GM23338 (cell line): Measurements from ENCODE around the gene SUPT6H. TPM values are rescaled to one million over a fixed set of nuclear protein-coding genes. Genes with fewer than 3 reads are reported as not detected.

Experiments
- ATAC-seq: fragments of 200-7000 bp; cut with Tn5 transposase; 3 replicates; pipeline ENCODE4 v1.9.1; 2020
- DNase-seq: peaks from one replicate; pipeline ENCODE4 v3.0.0-alpha.2; 2015; ENCODE audit warnings: low spot score
- H2AFZ ChIP-seq: fragments of 200-600 bp; sonication (generic); 2 replicates; pipeline ENCODE4 v1.8.0; 2016; ENCODE audit warnings: antibody characterized with exemption, mild to moderate bottlenecking, moderate library complexity
- H3F3A ChIP-seq: fragments of 200-600 bp; sonication (generic); replicated peaks from 2 replicates; pipeline ENCODE4 v1.8.0; 2017; ENCODE audit warnings: antibody characterized with exemption, mixed run types, low read depth
- H3K27ac ChIP-seq: fragments of 200-600 bp; sonication (generic); 2 replicates; pipeline ENCODE4 v1.6.1; 2016; ENCODE audit warnings: low read depth
- H3K27me3 ChIP-seq: fragments of 200-600 bp; sonication (generic); 2 replicates; pipeline ENCODE4 v1.8.0; 2016; ENCODE audit warnings: mild to moderate bottlenecking, mixed run types, moderate library complexity; ENCODE audit not compliant: insufficient read depth
- H3K36me3 ChIP-seq: fragments of 200-600 bp; sonication (generic); 2 replicates; pipeline ENCODE4 v1.8.0; 2016; ENCODE audit warnings: mild to moderate bottlenecking; ENCODE audit not compliant: insufficient read depth
- H3K4me1 ChIP-seq: fragments of 200-600 bp; sonication (generic); 2 replicates; pipeline ENCODE4 v1.8.0; 2016; ENCODE audit warnings: mild to moderate bottlenecking, moderate library complexity; ENCODE audit not compliant: insufficient read depth
- H3K4me2 ChIP-seq: fragments of 200-600 bp; sonication (generic); 2 replicates; pipeline ENCODE4 v1.7.1; 2017; ENCODE audit warnings: mixed run types
- H3K4me3 ChIP-seq: fragments of 200-600 bp; sonication (generic); 2 replicates; pipeline ENCODE4 v1.6.1; 2016; ENCODE audit warnings: mixed run types
- H3K79me2 ChIP-seq: fragments of 200-600 bp; sonication (generic); replicated peaks from 2 replicates; pipeline ENCODE4 v1.8.0; 2017; ENCODE audit warnings: mild to moderate bottlenecking; ENCODE audit not compliant: insufficient read depth
- H3K9me2 ChIP-seq: fragments of 200-600 bp; sonication (generic); 2 replicates; pipeline ENCODE4 v1.8.0; 2017; ENCODE audit not compliant: insufficient read depth
- H4K20me1 ChIP-seq: fragments of 200-600 bp; sonication (generic); replicated peaks from 2 replicates; pipeline ENCODE4 v1.8.0; 2017; ENCODE audit warnings: mild to moderate bottlenecking; ENCODE audit not compliant: insufficient read depth
- H3K27ac Mint-ChIP-seq: 2 replicates; pipeline ENCODE4 v1.8.0; 2020; ENCODE audit warnings: inconsistent platforms, mild to moderate bottlenecking, moderate library complexity, mixed read lengths
- H3K27me3 Mint-ChIP-seq: 3 replicates; pipeline ENCODE4 v1.8.0; 2022; ENCODE audit warnings: low read depth, mild to moderate bottlenecking, moderate library complexity, mixed read lengths, inconsistent platforms; ENCODE audit not compliant: insufficient read depth, poor library complexity
- H3K36me3 Mint-ChIP-seq: 3 replicates; pipeline ENCODE4 v1.8.0; 2021; ENCODE audit warnings: low read depth, mild to moderate bottlenecking, inconsistent platforms, moderate library complexity, mixed read lengths
- H3K4me1 Mint-ChIP-seq: 3 replicates; pipeline ENCODE4 v1.8.0; 2020; ENCODE audit warnings: mild to moderate bottlenecking, inconsistent platforms, mixed read lengths
- H3K4me3 Mint-ChIP-seq: 3 replicates; pipeline ENCODE4 v1.8.0; 2021; ENCODE audit warnings: moderate library complexity, mild to moderate bottlenecking, inconsistent platforms, mixed read lengths
- H3K9me3 Mint-ChIP-seq: 3 replicates; pipeline ENCODE4 v1.8.0; 2020; ENCODE audit warnings: moderate library complexity, mild to moderate bottlenecking, inconsistent platforms, mixed read lengths
- CREB1 ChIP-seq: fragments of 250-450 bp; sonication (Bioruptor Pico); IDR thresholded peaks from 2 replicates; pipeline ENCODE4 v1.5.0; 2020; ENCODE audit warnings: low read depth, mild to moderate bottlenecking, moderate library complexity
- EZH2 ChIP-seq: fragments of 200-600 bp; sonication (generic); IDR thresholded peaks from one replicate; pipeline ENCODE4 v1.8.0; 2017; ENCODE audit warnings: antibody characterized with exemption, mild to moderate bottlenecking, low read depth; ENCODE audit not compliant: unreplicated experiment
- EZH2phosphoT487 ChIP-seq: fragments of 200-600 bp; sonication (generic); IDR thresholded peaks from one replicate; pipeline ENCODE4 v1.8.1; 2018; ENCODE audit warnings: antibody characterized with exemption; ENCODE audit not compliant: unreplicated experiment
- JUNB ChIP-seq: IDR thresholded peaks from one replicate; pipeline ENCODE4 v1.6.1; 2016; ENCODE audit warnings: antibody characterized with exemption; ENCODE audit not compliant: unreplicated experiment
- POLR2AphosphoS5 ChIP-seq: IDR thresholded peaks from 2 replicates; pipeline ENCODE4 v1.6.1; 2016; ENCODE audit warnings: antibody characterized with exemption, low read depth
- ZNF114 ChIP-seq: fragments of 250-450 bp; sonication (Bioruptor Pico); IDR thresholded peaks from 2 replicates; pipeline ENCODE4 v1.5.0; 2020; ENCODE audit warnings: mild to moderate bottlenecking, moderate library complexity
- polyA plus RNA-seq: library from polyadenylated mRNA; unstranded; fragments of >200 nt; fragmentation: Nextera tagmentation; extraction: Ambion mirVana; gene quantifications from 2 replicates; pipeline ENCODE4 v1.2.1, GENCODE V29; 2016
- total RNA-seq: library from RNA; depleted of rRNA; stranded (reverse); fragments of >200 nt; shearing (Covaris generic); gene quantifications from 2 replicates; pipeline ENCODE4 v1.2.3, GENCODE V29; 2014
- TF ChIP-seq, protein P1 (sequence below), 2 experiments: fragments of 200-600 bp in 1 of 2; sonication (generic) in 1 of 2; conservative IDR thresholded peaks; 2 replicates each; pipeline versions ENCODE4 v1.5.1 to v1.6.1; 2016 to 2017; ENCODE audit warnings: antibody characterized with exemption in 2 of 2, low read depth in 2 of 2, mild to moderate bottlenecking in 2 of 2, moderate library complexity in 1 of 2
- TF ChIP-seq, protein P2 (sequence below): IDR thresholded peaks from 2 replicates; pipeline ENCODE4 v1.6.1; 2016; ENCODE audit warnings: antibody characterized with exemption
- TF ChIP-seq, protein P3 (sequence below): IDR thresholded peaks from one replicate; pipeline ENCODE4 v1.6.1; 2018; ENCODE audit warnings: antibody characterized with exemption; ENCODE audit not compliant: unreplicated experiment
- TF ChIP-seq, protein P4 (sequence below): fragments of 250-450 bp; sonication (Bioruptor Pico); IDR thresholded peaks from 2 replicates; pipeline ENCODE4 v1.5.0; 2020; ENCODE audit warnings: mild to moderate bottlenecking, moderate library complexity

SUPT6H gene
- total and polyA plus RNA-seq, 2 experiments from 2014 or later = 17.8 to 70.7 TPM

DNA sequence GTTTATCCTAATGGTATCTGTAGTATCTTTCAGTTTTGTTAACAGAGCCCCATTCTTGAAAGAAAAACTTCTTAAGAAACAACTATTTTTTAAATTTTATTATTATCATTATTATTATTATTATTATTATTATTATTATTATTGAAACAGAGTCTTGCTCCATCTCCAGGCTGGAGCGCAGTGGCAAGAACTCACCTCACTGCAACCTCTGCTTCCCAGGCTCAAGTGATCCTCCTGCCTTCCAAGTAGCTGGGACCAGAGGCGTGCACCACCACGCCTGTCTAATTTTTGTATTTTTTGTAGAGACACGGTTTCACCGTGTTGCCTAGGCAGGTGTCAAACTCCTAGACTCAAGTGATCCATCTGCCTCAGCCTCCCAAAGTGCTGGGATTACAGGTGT, 23.4 kb downstream of the SUPT6H start (continued):
- TF ChIP-seq, protein P1, sequence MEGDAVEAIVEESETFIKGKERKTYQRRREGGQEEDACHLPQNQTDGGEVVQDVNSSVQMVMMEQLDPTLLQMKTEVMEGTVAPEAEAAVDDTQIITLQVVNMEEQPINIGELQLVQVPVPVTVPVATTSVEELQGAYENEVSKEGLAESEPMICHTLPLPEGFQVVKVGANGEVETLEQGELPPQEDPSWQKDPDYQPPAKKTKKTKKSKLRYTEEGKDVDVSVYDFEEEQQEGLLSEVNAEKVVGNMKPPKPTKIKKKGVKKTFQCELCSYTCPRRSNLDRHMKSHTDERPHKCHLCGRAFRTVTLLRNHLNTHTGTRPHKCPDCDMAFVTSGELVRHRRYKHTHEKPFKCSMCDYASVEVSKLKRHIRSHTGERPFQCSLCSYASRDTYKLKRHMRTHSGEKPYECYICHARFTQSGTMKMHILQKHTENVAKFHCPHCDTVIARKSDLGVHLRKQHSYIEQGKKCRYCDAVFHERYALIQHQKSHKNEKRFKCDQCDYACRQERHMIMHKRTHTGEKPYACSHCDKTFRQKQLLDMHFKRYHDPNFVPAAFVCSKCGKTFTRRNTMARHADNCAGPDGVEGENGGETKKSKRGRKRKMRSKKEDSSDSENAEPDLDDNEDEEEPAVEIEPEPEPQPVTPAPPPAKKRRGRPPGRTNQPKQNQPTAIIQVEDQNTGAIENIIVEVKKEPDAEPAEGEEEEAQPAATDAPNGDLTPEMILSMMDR (conservative IDR thresholded peaks at IDR 0.05; ENCODE audit: low read depth in 2 of 2) = no peak

DNA sequence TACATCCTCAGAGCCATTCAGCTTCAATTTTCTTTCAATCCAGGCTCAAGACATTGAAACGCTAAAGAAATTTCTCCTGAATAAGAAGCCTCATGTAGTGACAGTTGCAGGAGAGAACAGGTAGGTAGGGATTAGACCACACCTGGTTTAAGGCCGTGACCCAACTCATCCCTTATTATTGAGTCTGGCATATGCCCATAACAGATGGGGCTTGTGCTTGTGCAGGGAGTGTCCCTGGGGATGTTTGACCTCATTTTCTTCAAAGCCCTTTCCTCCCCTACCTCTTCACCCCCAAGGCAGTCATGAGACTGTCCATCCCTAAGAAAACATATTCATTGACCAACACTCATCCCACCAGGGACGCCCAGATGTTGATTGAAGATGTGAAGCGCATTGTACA, 24.3 kb downstream of the SUPT6H start:
- no peak overlapping the region for H3K4me3 Mint-ChIP-seq
- Histone ChIP-seq H3F3A (0 out of 2 replicates have a peak, but pooled peaks cover 9% of the 10 kb centered on the region), H3K9me2 (no peaks in the 10 kb centered on the region), H3K27me3 (no peaks in the 10 kb centered on the region), H3K4me2 (no peak overlapping the region), H3K36me3 (peaks cover 96% of the 10 kb centered on the region), H4K20me1 (peaks cover 2% of the 10 kb centered on the region), H3K27ac (no peak overlapping the region), H2AFZ (no peak overlapping the region), H3K4me1 (no peaks in the 10 kb centered on the region), H3K79me2 (no peaks in the 10 kb centered on the region), H3K4me3 (no peak overlapping the region)
- peaks cover 10% of the 10 kb centered on the region for H3K27me3 Mint-ChIP-seq
- no peak overlapping the region for H3K27ac Mint-ChIP-seq
- DNase-seq (no peak), ATAC-seq (no peak)
- H3K36me3 Mint-ChIP-seq = peaks cover 98% of the 10 kb centered on the region
- no peaks in the 10 kb centered on the region; the same call in 2 of the 3 replicates for H3K9me3 Mint-ChIP-seq
- no peaks in the 10 kb centered on the region for H3K4me1 Mint-ChIP-seq
- TF ChIP-seq, protein P2, sequence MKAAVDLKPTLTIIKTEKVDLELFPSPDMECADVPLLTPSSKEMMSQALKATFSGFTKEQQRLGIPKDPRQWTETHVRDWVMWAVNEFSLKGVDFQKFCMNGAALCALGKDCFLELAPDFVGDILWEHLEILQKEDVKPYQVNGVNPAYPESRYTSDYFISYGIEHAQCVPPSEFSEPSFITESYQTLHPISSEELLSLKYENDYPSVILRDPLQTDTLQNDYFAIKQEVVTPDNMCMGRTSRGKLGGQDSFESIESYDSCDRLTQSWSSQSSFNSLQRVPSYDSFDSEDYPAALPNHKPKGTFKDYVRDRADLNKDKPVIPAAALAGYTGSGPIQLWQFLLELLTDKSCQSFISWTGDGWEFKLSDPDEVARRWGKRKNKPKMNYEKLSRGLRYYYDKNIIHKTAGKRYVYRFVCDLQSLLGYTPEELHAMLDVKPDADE = no peak
- TF ChIP-seq ZNF114 (no peak), POLR2AphosphoS5 (no peak), CREB1 (CRISPR knock-in tag) (no peak), EZH2 (no peak), EZH2phosphoT487 (no peak), JUNB (no peak)
- TF ChIP-seq, protein P3, sequence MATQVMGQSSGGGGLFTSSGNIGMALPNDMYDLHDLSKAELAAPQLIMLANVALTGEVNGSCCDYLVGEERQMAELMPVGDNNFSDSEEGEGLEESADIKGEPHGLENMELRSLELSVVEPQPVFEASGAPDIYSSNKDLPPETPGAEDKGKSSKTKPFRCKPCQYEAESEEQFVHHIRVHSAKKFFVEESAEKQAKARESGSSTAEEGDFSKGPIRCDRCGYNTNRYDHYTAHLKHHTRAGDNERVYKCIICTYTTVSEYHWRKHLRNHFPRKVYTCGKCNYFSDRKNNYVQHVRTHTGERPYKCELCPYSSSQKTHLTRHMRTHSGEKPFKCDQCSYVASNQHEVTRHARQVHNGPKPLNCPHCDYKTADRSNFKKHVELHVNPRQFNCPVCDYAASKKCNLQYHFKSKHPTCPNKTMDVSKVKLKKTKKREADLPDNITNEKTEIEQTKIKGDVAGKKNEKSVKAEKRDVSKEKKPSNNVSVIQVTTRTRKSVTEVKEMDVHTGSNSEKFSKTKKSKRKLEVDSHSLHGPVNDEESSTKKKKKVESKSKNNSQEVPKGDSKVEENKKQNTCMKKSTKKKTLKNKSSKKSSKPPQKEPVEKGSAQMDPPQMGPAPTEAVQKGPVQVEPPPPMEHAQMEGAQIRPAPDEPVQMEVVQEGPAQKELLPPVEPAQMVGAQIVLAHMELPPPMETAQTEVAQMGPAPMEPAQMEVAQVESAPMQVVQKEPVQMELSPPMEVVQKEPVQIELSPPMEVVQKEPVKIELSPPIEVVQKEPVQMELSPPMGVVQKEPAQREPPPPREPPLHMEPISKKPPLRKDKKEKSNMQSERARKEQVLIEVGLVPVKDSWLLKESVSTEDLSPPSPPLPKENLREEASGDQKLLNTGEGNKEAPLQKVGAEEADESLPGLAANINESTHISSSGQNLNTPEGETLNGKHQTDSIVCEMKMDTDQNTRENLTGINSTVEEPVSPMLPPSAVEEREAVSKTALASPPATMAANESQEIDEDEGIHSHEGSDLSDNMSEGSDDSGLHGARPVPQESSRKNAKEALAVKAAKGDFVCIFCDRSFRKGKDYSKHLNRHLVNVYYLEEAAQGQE = no peak
- TF ChIP-seq, protein P1 (conservative IDR thresholded peaks at IDR 0.05; ENCODE audit: low read depth in 2 of 2) = no peak
- TF ChIP-seq, protein P4, sequence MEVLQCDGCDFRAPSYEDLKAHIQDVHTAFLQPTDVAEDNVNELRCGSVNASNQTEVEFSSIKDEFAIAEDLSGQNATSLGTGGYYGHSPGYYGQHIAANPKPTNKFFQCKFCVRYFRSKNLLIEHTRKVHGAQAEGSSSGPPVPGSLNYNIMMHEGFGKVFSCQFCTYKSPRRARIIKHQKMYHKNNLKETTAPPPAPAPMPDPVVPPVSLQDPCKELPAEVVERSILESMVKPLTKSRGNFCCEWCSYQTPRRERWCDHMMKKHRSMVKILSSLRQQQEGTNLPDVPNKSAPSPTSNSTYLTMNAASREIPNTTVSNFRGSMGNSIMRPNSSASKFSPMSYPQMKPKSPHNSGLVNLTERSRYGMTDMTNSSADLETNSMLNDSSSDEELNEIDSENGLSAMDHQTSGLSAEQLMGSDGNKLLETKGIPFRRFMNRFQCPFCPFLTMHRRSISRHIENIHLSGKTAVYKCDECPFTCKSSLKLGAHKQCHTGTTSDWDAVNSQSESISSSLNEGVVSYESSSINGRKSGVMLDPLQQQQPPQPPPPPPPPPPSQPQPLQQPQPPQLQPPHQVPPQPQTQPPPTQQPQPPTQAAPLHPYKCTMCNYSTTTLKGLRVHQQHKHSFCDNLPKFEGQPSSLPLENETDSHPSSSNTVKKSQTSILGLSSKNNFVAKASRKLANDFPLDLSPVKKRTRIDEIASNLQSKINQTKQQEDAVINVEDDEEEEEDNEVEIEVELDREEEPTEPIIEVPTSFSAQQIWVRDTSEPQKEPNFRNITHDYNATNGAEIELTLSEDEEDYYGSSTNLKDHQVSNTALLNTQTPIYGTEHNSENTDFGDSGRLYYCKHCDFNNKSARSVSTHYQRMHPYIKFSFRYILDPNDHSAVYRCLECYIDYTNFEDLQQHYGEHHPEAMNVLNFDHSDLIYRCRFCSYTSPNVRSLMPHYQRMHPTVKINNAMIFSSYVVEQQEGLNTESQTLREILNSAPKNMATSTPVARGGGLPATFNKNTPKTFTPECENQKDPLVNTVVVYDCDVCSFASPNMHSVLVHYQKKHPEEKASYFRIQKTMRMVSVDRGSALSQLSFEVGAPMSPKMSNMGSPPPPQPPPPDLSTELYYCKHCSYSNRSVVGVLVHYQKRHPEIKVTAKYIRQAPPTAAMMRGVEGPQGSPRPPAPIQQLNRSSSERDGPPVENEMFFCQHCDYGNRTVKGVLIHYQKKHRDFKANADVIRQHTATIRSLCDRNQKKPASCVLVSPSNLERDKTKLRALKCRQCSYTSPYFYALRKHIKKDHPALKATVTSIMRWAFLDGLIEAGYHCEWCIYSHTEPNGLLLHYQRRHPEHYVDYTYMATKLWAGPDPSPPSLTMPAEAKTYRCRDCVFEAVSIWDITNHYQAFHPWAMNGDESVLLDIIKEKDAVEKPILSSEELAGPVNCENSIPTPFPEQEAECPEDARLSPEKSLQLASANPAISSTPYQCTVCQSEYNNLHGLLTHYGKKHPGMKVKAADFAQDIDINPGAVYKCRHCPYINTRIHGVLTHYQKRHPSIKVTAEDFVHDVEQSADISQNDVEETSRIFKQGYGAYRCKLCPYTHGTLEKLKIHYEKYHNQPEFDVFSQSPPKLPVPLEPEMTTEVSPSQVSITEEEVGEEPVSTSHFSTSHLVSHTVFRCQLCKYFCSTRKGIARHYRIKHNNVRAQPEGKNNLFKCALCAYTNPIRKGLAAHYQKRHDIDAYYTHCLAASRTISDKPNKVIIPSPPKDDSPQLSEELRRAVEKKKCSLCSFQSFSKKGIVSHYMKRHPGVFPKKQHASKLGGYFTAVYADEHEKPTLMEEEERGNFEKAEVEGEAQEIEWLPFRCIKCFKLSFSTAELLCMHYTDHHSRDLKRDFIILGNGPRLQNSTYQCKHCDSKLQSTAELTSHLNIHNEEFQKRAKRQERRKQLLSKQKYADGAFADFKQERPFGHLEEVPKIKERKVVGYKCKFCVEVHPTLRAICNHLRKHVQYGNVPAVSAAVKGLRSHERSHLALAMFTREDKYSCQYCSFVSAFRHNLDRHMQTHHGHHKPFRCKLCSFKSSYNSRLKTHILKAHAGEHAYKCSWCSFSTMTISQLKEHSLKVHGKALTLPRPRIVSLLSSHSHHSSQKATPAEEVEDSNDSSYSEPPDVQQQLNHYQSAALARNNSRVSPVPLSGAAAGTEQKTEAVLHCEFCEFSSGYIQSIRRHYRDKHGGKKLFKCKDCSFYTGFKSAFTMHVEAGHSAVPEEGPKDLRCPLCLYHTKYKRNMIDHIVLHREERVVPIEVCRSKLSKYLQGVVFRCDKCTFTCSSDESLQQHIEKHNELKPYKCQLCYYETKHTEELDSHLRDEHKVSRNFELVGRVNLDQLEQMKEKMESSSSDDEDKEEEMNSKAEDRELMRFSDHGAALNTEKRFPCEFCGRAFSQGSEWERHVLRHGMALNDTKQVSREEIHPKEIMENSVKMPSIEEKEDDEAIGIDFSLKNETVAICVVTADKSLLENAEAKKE (CRISPR knock-in tag) = no peak
